Measurements from ENCODE around the gene GPR42. TPM values are rescaled to one million over a fixed set of nuclear protein-coding genes. Genes with fewer than 3 reads are reported as not detected.

Gene GPR42
- total and polyA plus RNA-seq, 2 donors (not counting 1 experiment from before 2014, with no cell fraction given), result 0.10 TPM; not detected in 1

DNA sequence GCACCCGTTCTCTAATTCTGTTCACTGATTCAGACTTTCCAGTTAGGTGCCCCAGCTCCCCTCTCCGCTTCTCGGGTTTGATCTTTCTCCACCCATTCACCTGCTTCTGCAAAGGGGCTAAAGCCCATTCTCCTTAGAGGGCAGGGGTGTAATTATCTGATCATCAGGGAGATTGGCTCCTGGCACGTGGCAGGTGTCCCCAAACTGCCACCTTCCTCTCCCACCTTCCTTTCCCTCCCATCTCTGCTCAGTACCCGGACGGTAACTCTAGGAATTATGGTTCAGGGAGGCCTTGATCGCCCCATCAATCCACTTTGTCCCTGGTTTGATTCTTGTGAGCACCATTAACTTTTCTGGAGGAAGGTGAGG, 23.0 kb upstream of the GPR42 start:
- Mint-ChIP-seq H3K4me1 (peaks cover 76% of the 10 kb centered on the region), H3K27me3 (no peaks in the 10 kb centered on the region), H3K27ac (peak overlapping the region; percentile 96), H3K9me3 (ENCODE audit: insufficient read depth) (no peaks in the 10 kb centered on the region), H3K4me3 (peak overlapping the region; percentile 82)
- H3K27me3 ChIP-seq (replicated peaks in 1 of 4; ENCODE audit: control extremely low read depth in 1 of 4, control insufficient read depth in 3 of 4, insufficient read depth in 4 of 4, low read length in 3 of 4), result no peaks in the 10 kb centered on the region
- no peak overlapping the region for H2AFZ ChIP-seq (ENCODE audit: insufficient read depth, low read depth, low read length, poor library complexity, severe bottlenecking)
- ATAC-seq (ENCODE audit: low read depth) (no peak), DNase-seq (no peak)
- peak overlapping the region; percentile 65 for H3K4me2 ChIP-seq (replicated peaks; ENCODE audit: low read depth, low read length, poor library complexity, severe bottlenecking)
- H3K4me1 ChIP-seq (ENCODE audit: control insufficient read depth in 2 of 2, insufficient read depth in 2 of 2, low read length in 2 of 2), result peaks cover 76 to 89% of the 10 kb centered on the region in 2 donors
- no peak overlapping the region for H3K4me3 ChIP-seq (ENCODE audit: control extremely low read depth in 1 of 5, extremely low read depth in 1 of 5, insufficient read depth in 1 of 5, low read depth in 2 of 5, low read length in 4 of 5)
- H3K9ac ChIP-seq (ENCODE audit: low read length), result no peak overlapping the region
- peak overlapping the region; percentile 60 to 92 for H3K27ac ChIP-seq (ENCODE audit: low read length in 2 of 2)
- 0% methylated on average over 2 of the region's 7 CpGs for WGBS (ENCODE audit: insufficient coverage)
- ChIA-PET POLR2A (interaction anchor here (0.6 to 3.1 kb wide), 14 partner anchors 13 to 207 kb away, joined by 3 to 12 read pairs (median 4); partner anchors contain the start of gene CD22), CTCF (interaction anchor here (0.7 to 13.5 kb wide), 18 partner anchors 9 to 201 kb away, joined by 3 to 234 read pairs (median 6); partner anchors contain the start of gene USF2)
- no peaks in the 10 kb centered on the region for H3K79me2 ChIP-seq (ENCODE audit: control insufficient read depth, insufficient read depth, low read length)
- H3K9me3 ChIP-seq (ENCODE audit: control extremely low read depth in 1 of 3, control insufficient read depth in 2 of 3, insufficient read depth in 1 of 3, low read length in 2 of 3), result peaks cover 0 to 10% (median 0%) of the 10 kb centered on the region in 3 donors
- peaks cover 0 to 41% of the 10 kb centered on the region in 2 experiments for H3K36me3 ChIP-seq (replicated peaks in 1 of 2; ENCODE audit: control extremely low read depth in 1 of 2, control insufficient read depth in 1 of 2, extremely low read depth in 1 of 2, insufficient read depth in 2 of 2, low read length in 1 of 2)
- intact Hi-C loops (cut with micrococcal nuclease), result loop anchor here (1.0 to 10.0 kb wide), 7 partner anchors 18 to 367 kb away; partner anchors contain the start of genes HAMP and KMT2B
- peaks cover 34% of the 10 kb centered on the region for H4K20me1 ChIP-seq (ENCODE audit: control insufficient read depth, insufficient read depth, low read length, poor library complexity, severe bottlenecking)
- TF ChIP-seq, protein P1, sequence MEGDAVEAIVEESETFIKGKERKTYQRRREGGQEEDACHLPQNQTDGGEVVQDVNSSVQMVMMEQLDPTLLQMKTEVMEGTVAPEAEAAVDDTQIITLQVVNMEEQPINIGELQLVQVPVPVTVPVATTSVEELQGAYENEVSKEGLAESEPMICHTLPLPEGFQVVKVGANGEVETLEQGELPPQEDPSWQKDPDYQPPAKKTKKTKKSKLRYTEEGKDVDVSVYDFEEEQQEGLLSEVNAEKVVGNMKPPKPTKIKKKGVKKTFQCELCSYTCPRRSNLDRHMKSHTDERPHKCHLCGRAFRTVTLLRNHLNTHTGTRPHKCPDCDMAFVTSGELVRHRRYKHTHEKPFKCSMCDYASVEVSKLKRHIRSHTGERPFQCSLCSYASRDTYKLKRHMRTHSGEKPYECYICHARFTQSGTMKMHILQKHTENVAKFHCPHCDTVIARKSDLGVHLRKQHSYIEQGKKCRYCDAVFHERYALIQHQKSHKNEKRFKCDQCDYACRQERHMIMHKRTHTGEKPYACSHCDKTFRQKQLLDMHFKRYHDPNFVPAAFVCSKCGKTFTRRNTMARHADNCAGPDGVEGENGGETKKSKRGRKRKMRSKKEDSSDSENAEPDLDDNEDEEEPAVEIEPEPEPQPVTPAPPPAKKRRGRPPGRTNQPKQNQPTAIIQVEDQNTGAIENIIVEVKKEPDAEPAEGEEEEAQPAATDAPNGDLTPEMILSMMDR (IDR thresholded peaks at IDR 0.05), result no peak
- no peak for TF ChIP-seq EZH2 (IDR thresholded peaks at IDR 0.05; ENCODE audit: borderline replicate concordance, insufficient read depth, low read depth, low read length, poor library complexity, severe bottlenecking)

DNA sequence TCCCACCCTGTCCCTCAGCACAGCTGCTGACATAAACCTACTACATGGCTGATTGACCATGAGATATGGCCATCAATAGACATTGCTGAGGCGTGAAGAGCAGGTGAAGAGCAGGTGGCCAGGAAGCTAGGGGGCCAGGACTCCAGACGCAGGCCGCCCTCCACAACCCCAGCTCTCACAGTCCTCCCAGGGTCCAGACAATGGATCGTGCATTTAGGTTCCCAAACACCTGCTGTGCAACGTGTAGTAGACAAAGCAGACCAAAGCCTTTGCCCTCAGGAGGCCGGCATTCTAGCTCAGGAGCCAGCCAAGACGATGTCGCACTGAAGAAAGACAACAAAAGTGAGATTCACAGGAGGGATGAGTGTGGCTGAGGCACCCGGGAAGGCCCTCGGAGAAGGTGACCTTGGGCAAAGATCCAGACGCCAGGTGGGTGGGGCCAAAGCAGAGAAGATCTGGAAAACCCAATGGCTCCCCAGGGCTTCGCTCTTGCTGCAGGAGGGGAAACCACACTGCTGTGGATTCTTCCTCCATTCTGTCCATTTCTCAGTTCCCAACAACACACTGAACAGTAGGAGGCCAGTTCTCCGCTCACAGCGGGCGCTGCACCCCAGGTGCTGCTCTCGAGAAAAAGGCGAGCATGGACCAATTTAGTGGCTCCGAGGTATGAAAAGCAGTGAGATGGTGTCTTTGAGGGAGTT, 21.8 kb upstream of the GPR42 start:
- Mint-ChIP-seq H3K27ac (peak overlapping the region; percentile 51), H3K9me3 (ENCODE audit: insufficient read depth) (no peaks in the 10 kb centered on the region), H3K27me3 (no peaks in the 10 kb centered on the region), H3K4me1 (peaks cover 71% of the 10 kb centered on the region), H3K4me3 (peak overlapping the region; percentile 39)
- no peaks in the 10 kb centered on the region for H3K79me2 ChIP-seq (ENCODE audit: control insufficient read depth, insufficient read depth, low read length)
- peak overlapping the region; percentile 65 for H3K4me2 ChIP-seq (replicated peaks; ENCODE audit: low read depth, low read length, poor library complexity, severe bottlenecking)
- H3K9me3 ChIP-seq (ENCODE audit: control extremely low read depth in 1 of 3, control insufficient read depth in 2 of 3, insufficient read depth in 1 of 3, low read length in 2 of 3), result peaks cover 0 to 10% (median 0%) of the 10 kb centered on the region in 3 donors
- ChIA-PET CTCF (interaction anchor here (0.6 to 13.5 kb wide), 12 partner anchors 8 to 282 kb away, joined by 3 to 234 read pairs (median 6); partner anchors contain the start of gene LGI4), POLR2A (interaction anchor here (0.6 to 3.1 kb wide), 11 partner anchors 12 to 146 kb away, joined by 3 to 12 read pairs (median 3); partner anchors contain the start of gene CD22)
- H3K27me3 ChIP-seq (replicated peaks in 1 of 4; ENCODE audit: control extremely low read depth in 1 of 4, control insufficient read depth in 3 of 4, insufficient read depth in 4 of 4, low read length in 3 of 4), result no peaks in the 10 kb centered on the region
- H3K4me3 ChIP-seq (ENCODE audit: control extremely low read depth in 1 of 5, extremely low read depth in 1 of 5, insufficient read depth in 1 of 5, low read depth in 2 of 5, low read length in 4 of 5), result no peak overlapping the region
- H3K36me3 ChIP-seq (replicated peaks in 1 of 2; ENCODE audit: control extremely low read depth in 1 of 2, control insufficient read depth in 1 of 2, extremely low read depth in 1 of 2, insufficient read depth in 2 of 2, low read length in 1 of 2), result peaks cover 0 to 31% of the 10 kb centered on the region in 2 experiments
- no peak overlapping the region for H2AFZ ChIP-seq (ENCODE audit: insufficient read depth, low read depth, low read length, poor library complexity, severe bottlenecking)
- H3K9ac ChIP-seq (ENCODE audit: low read length), result no peak overlapping the region
- H3K27ac ChIP-seq (ENCODE audit: low read length in 2 of 2), result peak overlapping the region; percentile 36 to 60
- ATAC-seq (ENCODE audit: low read depth), result peak; percentile 6
- H4K20me1 ChIP-seq (ENCODE audit: control insufficient read depth, insufficient read depth, low read length, poor library complexity, severe bottlenecking), result peaks cover 23% of the 10 kb centered on the region
- WGBS (ENCODE audit: insufficient coverage), result 62% methylated on average over 14 of the region's 18 CpGs
- intact Hi-C loops (cut with micrococcal nuclease), result loop anchor here (5.0 to 10.0 kb wide), 3 partner anchors 67 to 366 kb away; partner anchors contain the start of genes HAMP and KMT2B
- TF ChIP-seq, protein P1 (IDR thresholded peaks at IDR 0.05), result no peak
- no peak for TF ChIP-seq EZH2 (IDR thresholded peaks at IDR 0.05; ENCODE audit: borderline replicate concordance, insufficient read depth, low read depth, low read length, poor library complexity, severe bottlenecking)
- DNase-seq, result peak; percentile 67
- peaks cover 66 to 80% of the 10 kb centered on the region in 2 donors for H3K4me1 ChIP-seq (ENCODE audit: control insufficient read depth in 2 of 2, insufficient read depth in 2 of 2, low read length in 2 of 2)

Data from B cell (primary cell).